ENCODE results near the gene ACTN4. TPM values are rescaled to one million over a fixed set of nuclear protein-coding genes. Genes with fewer than 3 reads are reported as not detected.
A peak's percentile ranks its signal among the peaks of the same experiment; 100 is the strongest.
"Not testable (repeated sequence)": the region's sequence is repeated elsewhere in the genome, so short reads cannot be mapped to it uniquely, and the experiment has no call there.

Gene ACTN4
- total RNA-seq, 1 donor from 2014 or later = 921 TPM

DNA sequence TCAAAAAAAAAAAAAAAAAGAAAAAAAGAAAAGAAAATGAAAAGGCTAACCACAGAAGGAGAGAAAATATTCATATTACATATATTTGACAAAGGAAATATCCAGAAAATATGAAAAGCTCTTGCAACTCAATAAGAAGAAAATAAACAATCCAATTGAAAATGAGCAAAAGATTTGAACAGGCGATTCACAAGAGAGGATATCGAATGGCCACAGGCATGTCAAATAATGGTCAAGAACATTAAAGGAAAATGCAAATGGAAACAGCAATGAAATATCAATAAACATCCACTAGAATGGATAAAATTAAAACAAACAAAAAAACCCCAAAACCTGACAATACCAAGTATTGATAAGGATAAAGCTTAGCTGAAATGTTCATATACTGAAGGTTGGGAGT is 117.8 kb downstream of the ACTN4 start:
- peaks cover 3% of the 10 kb centered on the region for H3K9me3 Mint-ChIP-seq (ENCODE audit: low read depth)
- no peaks in the 10 kb centered on the region for H3K4me1 Mint-ChIP-seq (ENCODE audit: low read depth)
- H3K27ac Mint-ChIP-seq (ENCODE audit: unreplicated experiment) = no peak overlapping the region
- no peak for DNase-seq (ENCODE audit: low spot score)
- H3K27me3 Mint-ChIP-seq (ENCODE audit: low read depth) = no peaks in the 10 kb centered on the region
- no peak overlapping the region for H3K4me3 Mint-ChIP-seq (ENCODE audit: unreplicated experiment)
- TF ChIP-seq, protein P1, sequence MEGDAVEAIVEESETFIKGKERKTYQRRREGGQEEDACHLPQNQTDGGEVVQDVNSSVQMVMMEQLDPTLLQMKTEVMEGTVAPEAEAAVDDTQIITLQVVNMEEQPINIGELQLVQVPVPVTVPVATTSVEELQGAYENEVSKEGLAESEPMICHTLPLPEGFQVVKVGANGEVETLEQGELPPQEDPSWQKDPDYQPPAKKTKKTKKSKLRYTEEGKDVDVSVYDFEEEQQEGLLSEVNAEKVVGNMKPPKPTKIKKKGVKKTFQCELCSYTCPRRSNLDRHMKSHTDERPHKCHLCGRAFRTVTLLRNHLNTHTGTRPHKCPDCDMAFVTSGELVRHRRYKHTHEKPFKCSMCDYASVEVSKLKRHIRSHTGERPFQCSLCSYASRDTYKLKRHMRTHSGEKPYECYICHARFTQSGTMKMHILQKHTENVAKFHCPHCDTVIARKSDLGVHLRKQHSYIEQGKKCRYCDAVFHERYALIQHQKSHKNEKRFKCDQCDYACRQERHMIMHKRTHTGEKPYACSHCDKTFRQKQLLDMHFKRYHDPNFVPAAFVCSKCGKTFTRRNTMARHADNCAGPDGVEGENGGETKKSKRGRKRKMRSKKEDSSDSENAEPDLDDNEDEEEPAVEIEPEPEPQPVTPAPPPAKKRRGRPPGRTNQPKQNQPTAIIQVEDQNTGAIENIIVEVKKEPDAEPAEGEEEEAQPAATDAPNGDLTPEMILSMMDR (IDR thresholded peaks at IDR 0.05) = no peak
- no peaks in the 10 kb centered on the region for H3K36me3 Mint-ChIP-seq (ENCODE audit: low read depth)

DNA sequence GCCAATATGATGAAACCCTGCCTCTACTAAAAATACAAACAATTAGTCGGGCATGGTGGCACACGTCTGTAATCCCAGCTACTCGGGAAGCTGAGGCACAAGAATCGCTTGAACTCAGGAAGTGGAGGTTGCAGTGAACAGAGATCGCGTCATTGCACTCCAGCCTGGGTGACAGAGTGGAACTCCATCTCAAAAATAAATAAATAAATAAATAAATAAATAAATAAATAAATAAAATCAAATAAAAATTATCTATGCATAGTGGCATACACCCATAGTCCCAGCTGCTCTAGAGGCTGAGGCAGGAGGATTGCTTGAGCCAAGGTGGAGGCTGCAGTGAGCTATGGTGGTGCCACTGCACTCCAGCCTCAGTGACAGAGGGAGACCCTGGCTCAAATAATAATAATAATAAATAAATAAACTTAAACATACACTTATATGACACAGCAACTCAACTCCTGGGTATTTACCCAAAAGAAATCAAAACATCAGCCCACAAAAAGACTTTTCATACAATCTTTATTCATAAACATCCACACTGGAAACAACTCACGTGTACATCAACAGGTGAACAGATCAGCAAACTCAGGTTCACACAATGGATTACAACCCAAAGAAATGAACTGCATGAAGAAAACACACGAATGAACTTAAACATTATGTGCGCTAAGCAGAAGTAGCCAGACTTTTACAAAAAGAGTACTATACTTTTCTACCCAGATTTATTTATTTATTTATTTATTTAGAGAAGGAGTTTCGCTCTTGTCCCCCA is 119.0 kb downstream of the ACTN4 start:
- no peak for DNase-seq (ENCODE audit: low spot score)
- Mint-ChIP-seq H3K4me3 (ENCODE audit: unreplicated experiment) (no peak overlapping the region), H3K36me3 (ENCODE audit: low read depth) (no peaks in the 10 kb centered on the region), H3K4me1 (ENCODE audit: low read depth) (no peaks in the 10 kb centered on the region), H3K9me3 (ENCODE audit: low read depth) (peaks cover 3% of the 10 kb centered on the region), H3K27ac (ENCODE audit: unreplicated experiment) (no peak overlapping the region), H3K27me3 (ENCODE audit: low read depth) (no peaks in the 10 kb centered on the region)
- TF ChIP-seq, protein P1 (IDR thresholded peaks at IDR 0.05) = no peak

DNA sequence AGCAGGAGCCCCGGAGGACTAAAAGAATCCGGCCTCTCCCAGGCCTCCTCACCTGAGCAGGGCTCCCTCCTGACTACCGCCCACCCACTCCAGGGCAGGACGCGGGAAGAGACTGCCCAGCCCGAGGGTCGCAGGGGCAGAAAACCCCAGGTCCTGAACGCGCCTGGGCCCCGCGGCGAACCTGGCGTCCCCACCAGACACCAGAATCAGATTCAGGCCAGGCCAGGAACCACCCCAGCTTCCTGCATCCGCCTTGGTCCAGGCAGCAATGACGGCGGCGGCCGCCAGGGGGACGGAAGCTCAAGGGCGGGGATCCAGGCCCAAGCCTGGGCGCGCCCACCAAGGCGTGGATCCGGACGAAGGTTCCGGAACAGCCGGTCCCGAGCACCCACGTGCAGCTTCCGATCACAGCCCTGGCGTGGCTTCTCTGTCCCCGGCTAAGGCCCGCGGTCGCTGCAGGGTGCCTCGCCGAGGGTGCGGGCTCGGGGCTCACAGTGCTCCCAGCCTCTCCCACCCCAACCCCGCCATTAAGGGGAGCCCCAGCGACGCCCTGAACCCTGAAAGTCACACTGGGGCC is 122.3 kb downstream of the ACTN4 start:
- Mint-ChIP-seq H3K36me3 (ENCODE audit: low read depth) (no peaks in the 10 kb centered on the region), H3K27ac (ENCODE audit: unreplicated experiment) (no peak overlapping the region)
- no peak for DNase-seq (ENCODE audit: low spot score)

DNA sequence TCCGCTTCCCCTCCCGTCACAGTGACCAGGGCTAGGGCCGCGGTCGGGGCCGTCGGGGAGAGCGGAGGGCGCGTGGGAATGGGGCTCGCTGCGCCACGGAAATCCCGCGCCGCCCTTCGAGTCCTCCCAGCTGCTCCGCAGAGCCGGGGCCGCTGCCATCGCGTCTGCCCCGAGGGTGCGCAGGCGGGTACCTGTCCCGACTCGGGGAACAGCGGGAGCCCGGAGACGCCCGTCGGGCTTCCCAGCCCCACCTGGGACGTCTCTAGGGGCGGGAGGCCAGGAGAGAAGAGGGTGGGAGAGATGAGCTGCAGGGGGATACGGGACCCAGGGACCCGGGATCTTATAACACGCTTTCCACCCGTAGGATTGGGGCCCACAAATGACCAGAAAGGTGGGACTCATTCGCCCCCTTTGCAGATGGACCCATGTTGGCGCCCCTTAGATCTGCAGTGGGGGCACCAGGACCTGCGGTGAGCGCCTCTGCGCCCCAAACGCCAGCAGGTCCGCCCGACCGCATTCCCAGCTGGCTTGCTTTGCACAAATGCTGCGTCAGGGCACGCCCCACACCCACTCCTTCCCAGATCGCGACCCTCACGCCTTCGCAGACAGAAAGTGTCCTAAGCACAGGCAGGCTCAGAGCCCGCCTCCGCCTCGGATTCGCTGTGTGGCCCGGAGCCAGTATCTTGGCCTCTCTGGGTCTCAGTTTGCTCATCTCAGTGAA is 122.9 kb downstream of the ACTN4 start:
- not testable (repeated sequence) for H3K27ac Mint-ChIP-seq (ENCODE audit: unreplicated experiment); DNase-seq (ENCODE audit: low spot score); H3K9me3 Mint-ChIP-seq (ENCODE audit: low read depth); H3K4me3 Mint-ChIP-seq (ENCODE audit: unreplicated experiment); H3K36me3 Mint-ChIP-seq (ENCODE audit: low read depth); H3K27me3 Mint-ChIP-seq (ENCODE audit: low read depth); H3K4me1 Mint-ChIP-seq (ENCODE audit: low read depth)

More for the DNA sequence above, 122.3 kb downstream of the ACTN4 start:
- Mint-ChIP-seq H3K4me3 (ENCODE audit: unreplicated experiment) (no peak overlapping the region), H3K4me1 (ENCODE audit: low read depth) (no peaks in the 10 kb centered on the region), H3K9me3 (ENCODE audit: low read depth) (peaks cover 3% of the 10 kb centered on the region), H3K27me3 (ENCODE audit: low read depth) (no peaks in the 10 kb centered on the region)
- TF ChIP-seq, protein P1 (IDR thresholded peaks at IDR 0.05) = peak; percentile 82

DNA sequence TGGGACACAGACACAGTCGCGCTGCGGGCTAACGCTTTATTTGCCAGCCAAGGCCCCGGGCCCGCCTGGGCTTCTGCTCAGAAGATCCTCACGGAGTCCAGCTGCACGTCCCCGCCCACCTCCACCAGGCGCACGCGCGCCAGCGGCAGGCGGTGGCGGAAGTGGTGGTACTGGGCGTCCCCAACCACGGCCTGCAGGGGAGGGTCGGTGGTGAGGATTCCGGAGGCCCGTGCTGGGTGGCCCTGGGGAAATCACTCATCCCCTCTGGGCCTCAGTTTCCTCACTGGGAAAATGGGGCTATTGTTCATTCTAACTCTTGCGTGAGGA is 123.5 kb downstream of the ACTN4 start:
- not testable (repeated sequence) for H3K4me3 Mint-ChIP-seq (ENCODE audit: unreplicated experiment); H3K27me3 Mint-ChIP-seq (ENCODE audit: low read depth); H3K9me3 Mint-ChIP-seq (ENCODE audit: low read depth)

DNA sequence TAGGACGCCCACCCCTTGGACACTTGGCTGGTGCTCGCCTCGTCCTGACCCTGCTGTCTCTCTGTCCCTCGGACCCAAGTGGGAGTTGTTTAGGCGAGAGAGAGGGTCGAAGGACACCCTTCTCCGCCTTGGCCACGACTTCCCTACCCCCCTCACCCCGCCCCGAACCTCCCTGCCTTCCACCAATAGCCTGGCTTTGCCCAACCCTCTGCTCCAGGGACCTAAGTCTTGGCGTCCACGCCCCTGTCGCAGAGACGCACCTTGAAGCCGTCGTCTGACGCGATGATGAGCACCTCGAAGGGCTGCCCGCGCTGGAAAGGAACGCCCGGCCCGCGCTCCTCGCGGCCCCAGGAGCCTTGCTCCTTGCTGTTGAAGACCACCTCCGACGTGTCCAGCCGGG is 124.1 kb downstream of the ACTN4 start:
- not testable (repeated sequence) for H3K4me3 Mint-ChIP-seq (ENCODE audit: unreplicated experiment); H3K27me3 Mint-ChIP-seq (ENCODE audit: low read depth); H3K9me3 Mint-ChIP-seq (ENCODE audit: low read depth); H3K27ac Mint-ChIP-seq (ENCODE audit: unreplicated experiment); H3K36me3 Mint-ChIP-seq (ENCODE audit: low read depth); DNase-seq (ENCODE audit: low spot score); H3K4me1 Mint-ChIP-seq (ENCODE audit: low read depth)

More for the DNA sequence above, 123.5 kb downstream of the ACTN4 start:
- H3K4me1 Mint-ChIP-seq (ENCODE audit: low read depth); DNase-seq (ENCODE audit: low spot score); H3K27ac Mint-ChIP-seq (ENCODE audit: unreplicated experiment); H3K36me3 Mint-ChIP-seq (ENCODE audit: low read depth): not testable (repeated sequence)
